ENCODE measurements around the gene EYS.
"Not testable (repeated sequence)": the region's sequence is repeated elsewhere in the genome, so short reads cannot be mapped to it uniquely, and the experiment has no call there.

- TF ChIP-seq POLR2AphosphoS5, POLR2A, CTCF (IDR thresholded peaks at IDR 0.05): not testable (repeated sequence)
Measured at GRCh38 chr6:63738190-63738589, 1968.8 kb downstream of the EYS start.
